HUDEP-2 (cell line): ENCODE data around the gene RELA.

Experiments used
- DNase-seq, 76 experiments: peaks; one replicate each; lab custom pipeline; 2025; ENCODE audit not compliant: unreplicated experiment in 76 of 76; lab: John Stamatoyannopoulos, UW

Gene RELA

DNA sequence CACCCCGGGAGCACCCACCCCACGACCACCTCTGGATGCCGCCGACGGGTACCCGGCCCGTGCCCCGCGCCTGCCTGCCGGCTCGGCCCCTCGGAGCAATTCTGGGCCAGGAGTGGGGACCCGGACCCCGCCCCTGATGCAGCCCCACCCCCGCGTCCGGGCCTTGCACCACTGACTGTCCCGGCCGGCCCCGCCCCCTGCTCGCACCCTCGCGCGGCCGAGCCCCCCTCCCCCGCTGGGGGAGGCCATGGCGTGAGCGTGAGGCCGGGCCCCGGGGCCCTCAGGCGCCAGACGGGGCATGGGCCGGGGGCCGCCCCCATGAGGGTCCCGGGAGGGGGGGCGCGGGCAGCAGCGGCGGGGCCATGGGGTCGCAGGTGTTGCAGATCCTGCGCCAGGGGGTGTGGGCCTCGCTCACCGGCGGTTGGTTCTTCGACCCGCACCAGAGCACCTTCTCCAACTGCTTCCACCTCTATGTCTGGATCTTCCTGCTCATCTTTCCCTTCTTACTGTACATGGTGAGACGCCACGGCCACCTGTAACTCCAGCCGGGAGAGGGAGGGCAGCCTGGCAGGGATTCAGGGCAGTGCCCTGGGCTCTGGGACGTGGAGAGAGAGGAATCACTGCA, 46.7 kb downstream of the RELA start:
- peak in 27 of 76 experiments; percentile 10 to 52 (median 37) for DNase-seq

DNA sequence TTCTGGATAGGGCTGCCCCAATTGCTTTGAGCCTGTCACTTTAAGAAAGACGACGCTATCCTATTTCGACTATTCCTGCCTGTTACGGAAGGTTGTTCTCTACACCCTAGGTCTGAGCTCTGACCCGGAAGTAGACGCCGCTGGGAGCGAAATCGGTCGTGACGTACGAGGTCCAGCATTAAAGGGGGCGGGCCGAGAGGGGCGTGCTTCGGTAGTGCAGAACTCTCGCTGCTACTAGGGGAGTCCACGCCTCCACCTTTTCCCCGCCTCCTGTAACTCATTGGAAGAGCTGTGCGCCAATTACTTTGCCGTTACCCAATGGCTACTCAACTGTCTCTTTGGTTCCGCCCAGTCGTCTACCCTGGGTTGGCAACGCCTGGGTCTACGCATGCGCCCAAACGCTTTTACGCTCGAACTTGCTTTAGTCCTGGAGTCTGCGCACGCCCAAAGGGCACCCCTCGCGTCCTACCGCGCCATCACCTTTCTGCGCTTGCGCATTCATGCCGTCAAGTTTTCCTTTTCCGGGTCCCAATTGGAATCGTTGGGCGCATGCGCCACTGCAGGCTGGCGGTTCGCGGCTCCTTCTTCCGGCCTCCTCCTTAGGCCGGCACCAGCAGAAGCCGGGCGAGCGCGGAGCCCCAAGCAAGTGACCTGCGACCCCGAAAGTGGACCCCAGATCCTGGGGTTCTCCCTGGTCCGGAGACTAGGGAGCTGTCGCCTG, 47.3 kb downstream of the RELA start, which contains the start of gene PCNX3:
PCNX3 (plus strand) TSS at position 548 of the 721 bp plus-strand sequence. CDS start 536 bp downstream, outside the sequence.
- DNase-seq = peak in 75 of 76 experiments; percentile 92 to 100 (median 100)

DNA sequence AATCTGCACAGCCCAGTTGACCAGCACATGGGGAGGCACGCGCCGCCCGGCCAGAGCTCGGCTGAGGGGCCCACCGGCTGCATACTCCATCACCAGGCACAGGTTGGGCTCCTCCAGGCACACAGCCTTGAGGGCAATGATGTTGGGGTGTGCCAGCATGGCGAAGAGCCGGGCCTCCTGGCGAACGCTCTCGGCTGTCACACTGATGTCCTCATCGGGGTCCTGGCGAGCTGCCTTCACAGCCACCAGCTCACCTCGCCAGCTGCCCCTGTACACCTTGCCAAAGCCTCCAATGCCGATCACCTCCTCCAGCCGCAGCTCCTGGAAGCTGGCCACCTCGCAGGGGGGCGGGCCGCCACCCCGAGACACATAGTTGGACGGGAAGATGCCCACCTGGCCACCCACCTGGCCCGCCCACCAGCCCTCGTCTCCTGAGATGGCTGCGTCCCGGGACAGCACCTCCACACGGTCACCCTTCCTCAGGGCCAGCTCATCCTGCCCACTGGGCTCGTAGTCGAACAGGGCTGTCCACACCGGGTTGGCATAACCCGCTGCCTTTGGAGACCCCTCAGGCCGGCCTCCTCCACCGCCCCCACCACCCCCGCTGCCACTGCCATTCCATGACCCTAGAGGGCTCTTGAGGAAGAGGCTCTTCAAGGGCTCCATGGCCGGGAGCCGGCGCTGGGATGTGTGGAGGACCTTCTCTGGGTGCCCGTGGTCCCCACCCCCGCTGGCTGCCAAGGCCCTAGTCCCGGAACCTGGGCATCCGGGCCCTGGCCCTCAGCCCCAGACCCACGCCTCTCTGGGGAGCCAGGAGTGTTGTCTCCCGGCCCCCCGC, 49.4 kb downstream of the RELA start:
- DNase-seq = no peak

DNA sequence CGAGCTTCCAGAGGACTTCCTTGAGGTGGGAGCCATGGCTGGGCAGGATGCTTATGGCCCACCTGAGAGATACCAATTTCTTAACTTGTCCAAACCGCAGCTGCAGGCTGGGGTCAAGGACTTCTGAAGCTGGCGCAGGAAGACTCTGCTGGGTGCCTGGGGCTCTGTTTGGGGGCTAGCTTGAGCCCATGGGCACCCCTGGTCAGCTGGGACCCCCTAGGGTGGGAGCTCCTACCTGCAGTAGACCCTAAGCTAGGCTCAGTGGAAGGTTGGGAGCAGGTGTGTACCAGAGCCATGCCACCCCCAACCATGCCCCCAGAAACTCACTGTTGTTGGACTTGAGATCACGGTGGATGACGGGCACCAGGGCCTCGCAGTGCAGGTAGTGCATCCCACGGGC, 50.0 kb downstream of the RELA start:
- no peak for DNase-seq

DNA sequence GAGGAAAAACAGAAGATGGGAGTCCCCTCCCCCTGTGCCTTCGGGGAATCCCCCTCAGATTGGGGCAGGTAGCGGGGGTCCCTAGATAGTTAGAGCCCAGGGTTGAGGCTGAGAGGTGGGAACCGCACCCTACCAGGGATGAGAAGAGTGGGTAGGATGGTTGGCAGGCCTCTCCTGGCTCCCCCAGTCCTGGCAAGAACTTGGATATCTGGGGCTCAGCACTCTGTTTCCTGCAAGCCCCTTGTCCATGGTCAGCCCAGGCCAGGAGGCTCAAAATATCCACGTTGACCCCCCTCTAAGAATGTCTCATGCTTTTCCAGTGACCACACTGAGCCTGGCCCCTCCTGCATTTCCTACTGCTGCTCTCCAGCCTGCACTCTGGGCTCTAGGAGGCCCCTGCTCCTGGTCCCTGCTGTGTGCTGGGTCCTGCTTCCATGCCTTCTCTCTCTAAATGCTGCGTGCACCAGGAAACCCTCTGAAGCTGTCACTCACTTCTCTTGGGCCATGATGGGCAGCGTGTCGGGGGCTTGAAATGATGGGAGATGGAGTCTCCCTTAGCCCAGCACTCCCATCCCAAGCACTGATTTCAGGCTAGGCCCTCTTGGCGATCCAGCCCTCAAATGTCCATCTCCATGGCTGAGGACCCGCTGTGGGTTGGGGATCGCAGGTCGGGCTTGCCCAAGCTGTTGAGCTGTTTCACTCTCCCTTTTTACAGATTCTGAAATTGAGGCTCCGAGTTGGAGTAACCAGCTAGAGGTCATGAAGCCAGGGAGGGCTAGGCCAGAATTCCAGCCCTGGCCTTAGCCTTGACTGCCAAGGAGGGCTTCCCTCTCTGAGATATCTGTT, 50.7 kb downstream of the RELA start:
- DNase-seq = no peak

DNA sequence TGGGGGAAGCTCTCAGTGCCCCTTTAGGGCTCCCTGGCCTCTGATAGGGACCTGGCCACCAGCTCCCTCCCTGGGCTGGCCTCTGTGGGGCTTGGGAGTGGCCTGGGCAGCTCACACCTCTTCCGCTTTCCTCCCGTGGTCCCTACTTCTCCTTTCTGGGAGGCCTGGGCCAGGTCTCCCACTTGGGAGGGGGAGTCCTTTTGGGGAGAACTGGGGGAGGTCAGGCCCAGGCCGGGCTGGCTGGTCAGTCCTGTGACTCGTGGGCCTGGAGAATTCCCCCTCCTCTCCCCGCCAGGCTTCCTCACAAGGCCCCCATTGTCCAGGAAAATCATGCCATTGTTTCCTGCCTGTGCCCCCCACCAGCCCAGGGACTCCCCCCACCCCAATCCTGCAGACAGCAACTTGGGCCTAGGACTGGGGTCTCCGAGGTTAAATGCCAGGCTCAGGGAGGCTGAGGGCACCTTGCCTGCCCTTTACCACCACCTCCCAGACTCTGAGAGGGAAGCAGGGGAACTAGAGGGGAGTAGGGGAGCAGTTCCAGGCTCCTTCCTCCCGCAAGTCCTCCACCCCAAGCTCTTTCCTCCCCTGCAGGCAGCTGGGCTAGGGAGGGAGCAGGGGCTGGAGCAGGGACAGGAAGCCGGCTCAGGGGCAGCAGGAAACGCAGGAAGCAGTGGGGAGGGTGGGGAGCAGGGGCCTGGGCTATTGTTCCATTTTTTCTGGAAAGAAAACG, 51.5 kb downstream of the RELA start:
- peak in 8 of 76 experiments; percentile 9 to 21 (median 13) for DNase-seq

DNA sequence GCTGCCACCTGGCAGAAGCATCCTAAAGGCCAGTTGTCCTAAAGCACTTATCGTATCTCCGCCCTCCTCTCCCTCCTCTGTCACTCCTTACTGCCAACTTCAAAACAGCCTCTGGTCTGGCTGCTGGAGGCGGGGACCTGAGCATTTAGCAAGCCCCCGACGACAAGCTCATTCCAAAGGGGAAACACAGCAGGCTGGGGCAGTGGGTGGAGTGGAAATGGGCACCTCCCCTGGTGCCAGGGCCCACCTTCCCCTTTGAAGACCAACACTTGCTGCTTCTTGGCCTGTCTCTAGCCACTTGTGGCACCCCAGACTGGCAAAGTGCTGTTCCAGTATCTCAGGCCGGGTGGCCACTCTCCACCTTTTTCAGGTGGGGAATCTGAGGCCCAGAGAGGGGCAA, 52.3 kb downstream of the RELA start:
- DNase-seq = no peak

DNA sequence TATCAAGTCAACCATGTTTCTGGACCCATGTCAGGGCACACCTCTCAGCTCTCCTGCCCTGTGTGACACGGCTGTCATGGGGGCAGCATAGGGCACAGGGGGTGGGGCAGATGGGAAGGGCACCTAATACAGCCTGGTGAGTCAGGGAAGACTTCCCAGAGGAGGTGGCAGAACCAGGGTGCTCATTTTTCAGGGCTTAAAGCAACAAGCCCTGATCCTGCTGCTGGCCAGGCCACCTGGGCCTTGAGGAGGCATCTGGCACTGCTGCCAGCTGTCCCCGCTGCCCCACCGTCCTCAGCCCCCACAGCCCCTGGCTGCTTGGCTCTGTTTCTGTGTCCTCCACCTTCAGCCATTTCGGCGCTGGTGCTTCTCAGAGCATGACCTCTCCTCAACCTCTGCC, 53.1 kb downstream of the RELA start:
- peak in 43 of 76 experiments; percentile 19 to 77 (median 47) for DNase-seq

DNA sequence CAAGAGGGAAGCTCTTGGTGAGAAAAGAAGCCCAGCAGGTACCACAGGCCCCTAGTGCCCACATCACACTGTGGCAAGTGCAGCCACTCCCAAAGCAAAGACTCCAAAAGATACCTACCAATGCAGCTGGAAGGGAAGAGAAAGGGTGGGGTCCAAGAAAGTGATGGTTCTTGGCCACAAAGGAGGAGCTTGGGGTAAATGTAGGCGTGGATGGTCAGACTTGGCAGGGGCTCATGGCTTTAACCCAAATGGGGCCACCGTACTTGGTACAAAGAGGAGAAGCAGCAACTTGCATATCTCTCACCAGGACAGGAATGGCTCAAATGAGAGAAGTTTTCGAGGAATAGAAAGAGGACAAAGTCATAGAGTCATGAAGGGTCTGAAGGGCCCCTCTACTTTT, 53.5 kb downstream of the RELA start:
- DNase-seq = peak in 66 of 76 experiments; percentile 18 to 83 (median 56)

DNA sequence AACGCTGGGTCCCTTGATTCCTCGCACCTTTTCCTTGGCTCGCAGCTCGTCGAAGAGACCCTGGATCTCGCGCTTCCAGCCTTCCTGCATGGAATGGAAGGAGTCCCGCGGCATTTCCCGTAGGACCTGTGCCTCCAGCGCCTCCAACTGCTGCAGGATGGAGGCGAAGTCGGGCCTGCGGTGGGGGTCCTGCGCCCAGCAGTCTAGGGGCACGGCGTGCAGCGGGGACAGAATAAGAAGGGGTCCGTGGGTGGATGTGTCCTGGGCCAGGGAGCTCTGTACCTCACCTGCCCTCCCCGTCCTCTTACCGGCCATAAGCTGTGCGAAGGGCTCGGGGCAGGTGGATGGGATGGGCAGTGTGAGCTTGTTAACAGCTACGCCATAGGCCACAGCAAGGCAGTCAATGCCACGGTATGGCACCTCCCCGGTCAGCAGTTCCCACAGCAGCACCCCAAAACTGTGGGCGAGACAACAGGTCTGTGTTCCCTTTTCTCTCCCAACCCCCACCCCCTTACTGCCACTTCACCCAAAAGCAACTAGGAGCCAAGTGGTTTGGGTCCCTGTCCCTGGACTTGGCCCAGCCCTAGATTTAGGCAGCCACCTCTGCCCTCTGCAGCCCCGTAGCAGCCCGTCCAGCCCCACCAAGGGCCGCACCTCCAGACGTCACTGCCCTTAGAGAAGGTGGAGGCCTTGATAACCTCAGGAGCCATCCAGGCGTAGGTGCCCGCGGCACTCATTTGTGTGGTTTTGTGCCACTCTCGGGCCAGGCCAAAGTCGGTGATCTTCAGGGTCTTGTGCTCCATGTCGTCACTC, 54.9 kb downstream of the RELA start:
- no peak for DNase-seq

DNA sequence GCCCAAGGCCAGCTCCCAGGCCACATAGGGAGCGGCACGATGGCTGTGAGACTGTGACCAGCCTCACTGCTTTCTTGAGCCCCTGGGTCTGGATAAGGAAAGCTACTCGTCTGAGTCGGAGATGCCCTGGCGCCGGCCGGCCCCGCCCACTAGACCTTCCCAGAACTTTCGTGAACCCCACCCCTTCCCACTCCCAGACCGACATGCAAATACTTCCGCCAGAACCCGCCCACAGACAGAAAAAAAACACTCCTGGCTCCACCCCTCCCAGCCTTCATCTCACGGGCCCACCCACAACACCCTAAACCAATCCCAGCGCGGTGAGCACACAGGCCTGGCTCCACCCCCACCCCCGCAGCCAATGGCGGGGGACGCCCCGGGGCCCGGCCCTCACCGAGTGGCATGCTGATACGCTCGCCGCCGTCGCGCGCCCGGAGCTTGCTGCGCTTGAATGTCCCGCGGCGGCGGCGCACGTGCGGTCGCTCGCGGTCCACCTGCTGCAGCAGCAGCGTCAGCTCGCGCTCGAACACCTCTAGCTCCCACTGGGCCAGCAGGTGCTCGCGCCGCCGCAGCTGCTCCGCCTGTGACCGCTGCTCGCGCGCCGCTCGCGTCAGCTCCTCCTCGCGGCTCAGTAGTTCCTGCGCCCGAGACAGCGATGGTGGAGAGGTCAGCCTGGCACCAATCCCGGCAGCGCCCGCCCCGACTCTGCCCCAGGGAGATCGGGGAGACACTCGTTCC, 55.7 kb downstream of the RELA start:
- peak in 3 of 76 experiments; percentile 3 to 20 (median 15) for DNase-seq

DNA sequence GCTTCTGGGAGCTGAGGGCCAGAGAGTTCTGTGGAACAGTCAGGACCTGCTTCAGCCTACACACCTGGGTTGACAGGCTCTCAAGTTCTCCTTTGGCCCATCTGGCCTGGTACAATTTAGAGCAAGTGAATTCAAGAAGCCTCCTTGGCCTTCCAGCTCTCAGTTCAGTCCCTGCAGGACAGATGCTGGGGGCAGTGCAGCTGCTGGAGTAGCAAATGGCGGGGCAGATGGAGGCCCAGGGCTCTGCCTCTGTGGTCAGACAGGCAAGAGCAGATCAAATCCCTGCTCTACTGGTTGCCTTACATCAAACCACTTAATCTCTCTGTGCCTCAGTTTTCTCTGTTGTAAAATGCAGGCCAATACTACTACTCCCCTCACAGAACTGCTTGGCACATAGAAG, 58.5 kb downstream of the RELA start:
- DNase-seq = no peak
